Measurements from ENCODE around the gene MED27. TPM values are rescaled to one million over a fixed set of nuclear protein-coding genes. Genes with fewer than 3 reads are reported as not detected.

Gene MED27
- total and polyA plus RNA-seq, 7 experiments from 2014 or later: 11.5 to 44.2 (median 25.7) TPM

- intact Hi-C loops (cut with micrococcal nuclease): no loop called here
- ChIA-PET CTCF (no interaction called here), POLR2A (no interaction called here)
- no peak for DNase-seq
- Mint-ChIP-seq H3K27me3 (no peaks in the 10 kb centered on the region), H3K36me3 (peaks cover 8 to 67% (median 22%) of the 10 kb centered on the region in 5 donors), H3K9me3 (no peaks in the 10 kb centered on the region), H3K4me1 (peaks cover 13 to 56% (median 43%) of the 10 kb centered on the region in 7 donors), H3K27ac (no peak overlapping the region), H3K4me3 (no peak overlapping the region)
- H3K9me3 ChIP-seq (ENCODE audit: control insufficient read depth in 2 of 3, low read length in 3 of 3): no peaks in the 10 kb centered on the region
- no peak for ATAC-seq
- peaks cover 5 to 54% (median 8%) of the 10 kb centered on the region in 3 experiments for H3K36me3 ChIP-seq (ENCODE audit: control insufficient read depth in 2 of 3, insufficient read depth in 3 of 3, low read length in 3 of 3)
- H3K27me3 ChIP-seq (ENCODE audit: control insufficient read depth in 2 of 2, insufficient read depth in 2 of 2, low read length in 2 of 2): no peaks in the 10 kb centered on the region
- H3K27ac ChIP-seq (ENCODE audit: low read depth, low read length): no peak overlapping the region
- H3K4me1 ChIP-seq (ENCODE audit: control insufficient read depth in 2 of 2, insufficient read depth in 2 of 2, low read length in 2 of 2): no peaks in the 10 kb centered on the region
- no peak overlapping the region for H3K4me3 ChIP-seq (ENCODE audit: low read length)
Measured at GRCh38 chr9:132069046-132069898, 10.4 kb downstream of the MED27 start.

GRCh38 chr9:132068605-132069004 lies 11.1 kb downstream of the MED27 start:
- Histone ChIP-seq H3K4me1 (ENCODE audit: control insufficient read depth in 2 of 2, insufficient read depth in 2 of 2, low read length in 2 of 2) (no peaks in the 10 kb centered on the region), H3K4me3 (ENCODE audit: low read length) (no peak overlapping the region), H3K9me3 (ENCODE audit: control insufficient read depth in 2 of 3, low read length in 3 of 3) (no peaks in the 10 kb centered on the region), H3K36me3 (ENCODE audit: control insufficient read depth in 2 of 3, insufficient read depth in 3 of 3, low read length in 3 of 3) (peaks cover 4 to 54% (median 8%) of the 10 kb centered on the region in 3 experiments), H3K27ac (ENCODE audit: low read depth, low read length) (no peak overlapping the region), H3K27me3 (ENCODE audit: control insufficient read depth in 2 of 2, insufficient read depth in 2 of 2, low read length in 2 of 2) (no peaks in the 10 kb centered on the region)
- peak overlapping the region in 1 of 9 donors; percentile 27 for H3K27ac Mint-ChIP-seq
- no peaks in the 10 kb centered on the region for H3K27me3 Mint-ChIP-seq
- POLR2A ChIA-PET: no interaction called here
- H3K36me3 Mint-ChIP-seq: peaks cover 8 to 69% (median 27%) of the 10 kb centered on the region in 5 donors
- no peak overlapping the region for H3K4me3 Mint-ChIP-seq
- H3K4me1 Mint-ChIP-seq: peaks cover 18 to 57% (median 43%) of the 10 kb centered on the region in 7 donors
- no peaks in the 10 kb centered on the region for H3K9me3 Mint-ChIP-seq
- intact Hi-C loops (cut with micrococcal nuclease): no loop called here
- ATAC-seq: no peak
- CTCF ChIA-PET: no interaction called here
- no peak for DNase-seq

- Mint-ChIP-seq H3K4me3 (no peak overlapping the region), H3K36me3 (peaks cover 9 to 60% (median 24%) of the 10 kb centered on the region in 5 donors), H3K4me1 (peaks cover 14 to 38% (median 25%) of the 10 kb centered on the region in 7 donors), H3K27ac (no peak overlapping the region), H3K27me3 (no peaks in the 10 kb centered on the region), H3K9me3 (no peaks in the 10 kb centered on the region)
- H3K36me3 ChIP-seq (ENCODE audit: control insufficient read depth in 2 of 3, insufficient read depth in 3 of 3, low read length in 3 of 3): peaks cover 0 to 53% (median 8%) of the 10 kb centered on the region in 3 experiments
- no peak overlapping the region for H3K27ac ChIP-seq (ENCODE audit: low read depth, low read length)
- ATAC-seq (no peak), DNase-seq (no peak)
- CTCF ChIA-PET: no interaction called here
- POLR2A ChIA-PET: no interaction called here
- no peaks in the 10 kb centered on the region for H3K9me3 ChIP-seq (ENCODE audit: control insufficient read depth in 2 of 3, low read length in 3 of 3)
- H3K4me1 ChIP-seq (ENCODE audit: control insufficient read depth in 2 of 2, insufficient read depth in 2 of 2, low read length in 2 of 2): no peaks in the 10 kb centered on the region
- H3K4me3 ChIP-seq (ENCODE audit: low read length): no peak overlapping the region
- intact Hi-C loops (cut with micrococcal nuclease): no loop called here
- no peaks in the 10 kb centered on the region for H3K27me3 ChIP-seq (ENCODE audit: control insufficient read depth in 2 of 2, insufficient read depth in 2 of 2, low read length in 2 of 2)
Measured at GRCh38 chr9:132066511-132066910, 13.2 kb downstream of the MED27 start.

- Mint-ChIP-seq H3K27ac (no peak overlapping the region), H3K4me3 (no peak overlapping the region), H3K9me3 (no peaks in the 10 kb centered on the region), H3K27me3 (no peaks in the 10 kb centered on the region), H3K4me1 (peaks cover 11 to 34% (median 21%) of the 10 kb centered on the region in 7 donors), H3K36me3 (peaks cover 6 to 57% (median 23%) of the 10 kb centered on the region in 5 donors)
- POLR2A ChIA-PET: no interaction called here
- Histone ChIP-seq H3K9me3 (ENCODE audit: control insufficient read depth in 2 of 3, low read length in 3 of 3) (no peaks in the 10 kb centered on the region), H3K27ac (ENCODE audit: low read depth, low read length) (no peak overlapping the region), H3K4me3 (ENCODE audit: low read length) (no peak overlapping the region), H3K36me3 (ENCODE audit: control insufficient read depth in 2 of 3, insufficient read depth in 3 of 3, low read length in 3 of 3) (peaks cover 0 to 49% (median 8%) of the 10 kb centered on the region in 3 experiments), H3K4me1 (ENCODE audit: control insufficient read depth in 2 of 2, insufficient read depth in 2 of 2, low read length in 2 of 2) (no peaks in the 10 kb centered on the region), H3K27me3 (ENCODE audit: control insufficient read depth in 2 of 2, insufficient read depth in 2 of 2, low read length in 2 of 2) (no peaks in the 10 kb centered on the region)
- ATAC-seq (no peak), DNase-seq (no peak)
- CTCF ChIA-PET: no interaction called here
- intact Hi-C loops (cut with micrococcal nuclease): no loop called here
Measured at GRCh38 chr9:132066057-132066456, 13.6 kb downstream of the MED27 start.

- intact Hi-C loops (cut with micrococcal nuclease): no loop called here
- CTCF ChIA-PET: no interaction called here
- peaks cover 0 to 10% (median 8%) of the 10 kb centered on the region in 11 donors for H3K9me3 Mint-ChIP-seq
- no peaks in the 10 kb centered on the region for H3K27me3 Mint-ChIP-seq
- H3K4me3 Mint-ChIP-seq: no peak overlapping the region
- H3K36me3 ChIP-seq (ENCODE audit: control insufficient read depth in 2 of 3, insufficient read depth in 3 of 3, low read length in 3 of 3): peaks cover 0 to 46% (median under 1%) of the 10 kb centered on the region in 3 experiments
- H3K27me3 ChIP-seq (ENCODE audit: control insufficient read depth in 2 of 2, insufficient read depth in 2 of 2, low read length in 2 of 2): no peaks in the 10 kb centered on the region
- POLR2A ChIA-PET: no interaction called here
- H3K9me3 ChIP-seq (ENCODE audit: control insufficient read depth in 2 of 3, low read length in 3 of 3): peaks cover 0 to 5% (median 0%) of the 10 kb centered on the region in 3 experiments
- peaks cover 2 to 28% (median 15%) of the 10 kb centered on the region in 7 donors for H3K4me1 Mint-ChIP-seq
- H3K27ac ChIP-seq (ENCODE audit: low read depth, low read length): no peak overlapping the region
- no peak overlapping the region for H3K4me3 ChIP-seq (ENCODE audit: low read length)
- H3K4me1 ChIP-seq (ENCODE audit: control insufficient read depth in 2 of 2, insufficient read depth in 2 of 2, low read length in 2 of 2): no peaks in the 10 kb centered on the region
- H3K36me3 Mint-ChIP-seq: peaks cover 20 to 70% (median 37%) of the 10 kb centered on the region in 5 donors
- H3K27ac Mint-ChIP-seq: no peak overlapping the region
- no peak for ATAC-seq
- DNase-seq: no peak
Measured at GRCh38 chr9:132063281-132063680, 16.4 kb downstream of the MED27 start.

GRCh38 chr9:132062806-132063205 lies 16.9 kb downstream of the MED27 start:
- Histone ChIP-seq H3K27ac (ENCODE audit: low read depth, low read length) (no peak overlapping the region), H3K4me1 (ENCODE audit: control insufficient read depth in 2 of 2, insufficient read depth in 2 of 2, low read length in 2 of 2) (no peaks in the 10 kb centered on the region), H3K36me3 (ENCODE audit: control insufficient read depth in 2 of 3, insufficient read depth in 3 of 3, low read length in 3 of 3) (peaks cover 0 to 45% (median 0%) of the 10 kb centered on the region in 3 experiments), H3K9me3 (ENCODE audit: control insufficient read depth in 2 of 3, low read length in 3 of 3) (peaks cover 0 to 5% (median 0%) of the 10 kb centered on the region in 3 experiments), H3K27me3 (ENCODE audit: control insufficient read depth in 2 of 2, insufficient read depth in 2 of 2, low read length in 2 of 2) (no peaks in the 10 kb centered on the region), H3K4me3 (ENCODE audit: low read length) (no peak overlapping the region)
- peaks cover 19 to 69% (median 39%) of the 10 kb centered on the region in 5 donors for H3K36me3 Mint-ChIP-seq
- no peaks in the 10 kb centered on the region for H3K27me3 Mint-ChIP-seq
- ATAC-seq: no peak
- no peak for DNase-seq
- H3K4me3 Mint-ChIP-seq: peak overlapping the region in 1 of 10 donors; percentile 41
- intact Hi-C loops (cut with micrococcal nuclease): no loop called here
- H3K4me1 Mint-ChIP-seq: peaks cover 0 to 31% (median 15%) of the 10 kb centered on the region in 7 donors
- ChIA-PET POLR2A (no interaction called here), CTCF (interaction anchor here (0.6 kb wide), 1 partner anchor 14 kb away, joined by 3 read pairs; no protein-coding TSS in a partner anchor)
- H3K27ac Mint-ChIP-seq: no peak overlapping the region
- peaks cover 0 to 11% (median 8%) of the 10 kb centered on the region in 11 donors for H3K9me3 Mint-ChIP-seq

All from naive thymus-derived CD4-positive, alpha-beta T cell (primary cell).